K562 treated with DMSO at 1 percent for 48 hours (cell line): Measurements from ENCODE around the gene TEX9. TPM values are rescaled to one million over a fixed set of nuclear protein-coding genes. Genes with fewer than 3 reads are reported as not detected.

Source experiments
- total RNA-seq: library from RNA; unstranded; fragments of 300-600 nt; gene quantifications from 2 replicates; pipeline ENCODE4 v1.2.3, GENCODE V29; 2022; ENCODE audit warnings: low replicate concordance; ENCODE audit errors: extremely low read depth

The TEX9 gene
- not detected in 2 replicates for total RNA-seq

GRCh38 chr15:56365075-56365711 is at the start of gene TEX9:
Gene TEX9, plus strand, starts transcription at chr15:56365426. Its CDS starts 25 bp downstream, at chr15:56365451.

GRCh38 chr15:56464893-56465520 is 99.8 kb downstream of the TEX9 start, which contains the start of gene MNS1:
Gene MNS1, minus strand, starts transcription at chr15:56465137. Its CDS starts 165 bp downstream, at chr15:56464972.

Other genes with a start within 250 kb of the TEX9 start
- gene RFX7, start 121.5 kb upstream of the TEX9 start, total RNA-seq: not detected in 2 replicates
- gene MNS1, start 99.7 kb downstream of the TEX9 start, total RNA-seq: not detected in 2 replicates